Right lung (tissue), 5 donors: ENCODE data around the gene APBA2. TPM values are rescaled to one million over a fixed set of nuclear protein-coding genes. Genes with fewer than 3 reads are reported as not detected.
"Not testable (repeated sequence)": the region's sequence is repeated elsewhere in the genome, so short reads cannot be mapped to it uniquely, and the experiment has no call there.

Source experiments
- DNase-seq, 2 donors: peaks; one replicate each; pipeline ENCODE4 v3.0.0-alpha.2; 2013
- polyA plus RNA-seq, 5 donors: library from polyadenylated mRNA; unstranded; fragments of 120-200 nt; gene quantifications; one replicate each; pipeline versions ENCODE4 v1.2.1 to v1.2.3, GENCODE V29; 2013; ENCODE audit warnings: inconsistent platforms in 1 of 5, low replicate concordance in 1 of 5; ENCODE audit not compliant: insufficient read length in 5 of 5, insufficient read depth in 1 of 5

APBA2 gene
- polyA plus RNA-seq, 5 donors, result 8.5 to 14.6 (median 11.5) TPM

DNA sequence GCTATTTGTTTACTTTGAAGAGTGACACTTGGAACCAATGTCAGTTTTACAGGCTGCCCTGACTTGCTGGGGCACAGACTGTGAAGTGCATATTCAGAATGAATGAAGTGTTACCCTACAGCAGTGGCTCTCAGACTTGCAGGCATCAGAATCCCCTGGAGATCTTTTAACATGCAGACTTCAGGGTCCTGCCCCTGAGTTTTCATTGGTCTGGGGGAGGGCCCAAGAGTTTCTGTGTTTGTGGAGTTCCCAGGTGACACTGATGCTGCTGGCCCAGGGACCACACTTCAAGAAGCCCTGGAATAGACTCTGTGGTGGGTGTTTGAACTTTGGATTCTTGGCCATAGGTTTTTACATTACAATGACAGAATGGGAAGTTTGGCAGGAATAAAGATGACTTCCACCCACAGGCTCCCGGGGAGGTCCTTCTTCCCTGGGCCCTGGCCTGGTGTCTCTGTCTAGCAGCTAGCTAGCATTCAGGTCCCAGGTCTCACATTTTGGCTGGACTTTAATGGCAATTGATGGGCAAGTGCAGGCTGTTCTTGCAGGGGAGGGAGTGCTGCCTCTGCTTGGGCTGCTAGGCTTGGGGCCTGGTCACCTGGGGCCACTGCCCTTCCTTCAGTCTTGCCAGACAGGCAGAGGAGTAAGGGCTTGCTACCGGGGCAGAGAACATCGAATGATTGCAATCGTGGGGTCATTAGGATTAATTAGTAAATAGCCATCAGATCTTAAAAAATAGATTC is 149.0 kb downstream of the APBA2 start:
- no peak for DNase-seq

GRCh38 chr15:29035336-29036285 is 149.8 kb downstream of the APBA2 start:
- DNase-seq, result no peak

DNA sequence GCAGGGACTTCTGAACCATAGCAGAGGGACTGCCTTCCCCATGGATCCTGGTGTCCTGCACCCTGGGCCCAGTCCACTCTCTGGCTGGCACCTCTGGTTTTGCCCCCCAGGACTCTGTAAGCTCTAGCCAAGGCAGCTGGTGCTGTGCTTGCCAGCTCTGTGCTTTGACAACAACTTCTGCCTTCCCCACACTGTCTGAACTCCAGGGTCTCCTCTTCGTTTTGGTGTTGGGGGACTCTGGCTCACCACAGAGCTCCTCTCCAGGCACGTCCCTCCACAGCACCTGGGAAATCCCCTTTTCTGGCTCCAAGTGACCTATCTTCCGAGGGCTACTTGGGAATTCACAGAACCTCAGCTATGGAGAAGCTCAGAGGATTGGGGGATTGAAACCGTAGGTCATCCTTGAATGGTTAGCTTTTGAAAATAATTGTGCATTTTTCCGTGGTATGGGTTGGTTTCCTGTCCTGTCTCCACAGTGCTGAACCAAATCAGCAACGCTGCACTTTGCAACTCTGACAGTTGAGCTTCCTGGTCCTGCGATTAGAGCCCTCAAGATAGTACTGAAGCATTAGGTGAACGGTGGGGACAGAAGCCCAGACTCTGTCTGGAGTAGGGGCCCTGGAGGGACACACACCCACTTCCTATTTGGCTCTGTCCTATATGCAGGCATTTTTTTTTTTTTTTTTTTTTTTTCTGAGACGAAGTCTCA is 152.4 kb downstream of the APBA2 start:
- no peak for DNase-seq

- DNase-seq, result no peak
Measured at GRCh38 chr15:29039466-29040369, 153.9 kb downstream of the APBA2 start.

- peak; percentile 6 to 13 for DNase-seq
Measured at GRCh38 chr15:29040370-29040751, 154.6 kb downstream of the APBA2 start.

GRCh38 chr15:29043736-29044502 is 158.1 kb downstream of the APBA2 start:
- no peak for DNase-seq

DNA sequence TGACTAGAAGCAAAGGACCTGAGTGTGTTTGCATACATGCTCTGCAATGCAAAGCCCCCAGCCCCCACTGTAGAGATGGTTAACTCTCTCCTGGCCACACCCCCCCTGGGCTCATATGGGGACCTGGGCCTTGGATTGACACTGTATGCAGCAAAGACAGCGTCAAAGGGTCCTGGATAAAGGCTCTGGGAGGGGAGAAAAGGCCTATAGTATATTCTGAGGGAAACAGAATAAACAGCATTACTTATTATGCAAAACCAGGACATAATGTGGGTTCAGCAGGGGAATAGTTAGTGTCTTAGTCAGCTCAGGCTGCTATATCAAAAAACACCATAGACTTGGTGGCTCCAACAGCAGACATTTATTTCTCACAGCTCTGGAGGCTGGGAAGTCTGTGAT is 158.7 kb downstream of the APBA2 start:
- no peak for DNase-seq

DNA sequence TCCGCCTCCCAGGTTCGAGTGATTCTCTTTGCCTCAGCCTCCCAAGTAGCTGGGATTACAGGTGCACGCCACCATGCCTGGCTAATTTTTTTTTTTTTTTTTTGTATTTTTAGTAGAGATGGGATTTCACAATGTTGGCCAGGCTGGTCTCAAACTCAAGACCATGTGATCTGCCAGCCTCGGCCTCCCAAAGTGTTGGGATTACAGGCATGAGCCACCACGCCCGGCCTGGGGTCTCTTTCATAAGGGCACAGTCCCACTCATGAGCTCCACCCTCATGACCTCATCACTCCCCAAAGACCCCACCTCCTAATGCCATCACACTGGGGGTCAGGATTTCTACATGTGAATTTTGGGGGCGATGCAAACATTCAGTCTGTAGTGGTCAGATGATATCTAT is 159.4 kb downstream of the APBA2 start:
- DNase-seq, result not testable (repeated sequence)

DNA sequence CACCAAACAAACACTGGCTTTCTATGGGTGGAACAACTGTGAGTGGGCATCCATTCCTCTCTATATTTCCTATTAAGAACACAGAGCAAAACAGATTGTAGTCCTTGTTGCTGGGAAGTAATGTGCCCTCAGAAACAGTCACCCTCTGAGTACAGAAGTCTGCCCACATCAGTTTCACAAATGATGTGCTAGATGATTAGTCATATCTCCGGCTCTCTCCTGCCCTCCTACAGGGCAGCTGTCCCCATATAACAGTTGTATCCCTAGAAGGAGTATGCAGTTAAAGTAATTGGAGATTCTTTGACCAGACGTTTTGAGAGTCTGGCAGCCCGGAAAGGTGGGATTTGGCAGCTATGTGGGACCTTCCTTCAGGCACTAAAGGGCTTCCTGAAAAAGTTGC is 159.9 kb downstream of the APBA2 start:
- DNase-seq, result no peak

- no peak for DNase-seq
Measured at GRCh38 chr15:29046281-29046810, 160.6 kb downstream of the APBA2 start.

DNA sequence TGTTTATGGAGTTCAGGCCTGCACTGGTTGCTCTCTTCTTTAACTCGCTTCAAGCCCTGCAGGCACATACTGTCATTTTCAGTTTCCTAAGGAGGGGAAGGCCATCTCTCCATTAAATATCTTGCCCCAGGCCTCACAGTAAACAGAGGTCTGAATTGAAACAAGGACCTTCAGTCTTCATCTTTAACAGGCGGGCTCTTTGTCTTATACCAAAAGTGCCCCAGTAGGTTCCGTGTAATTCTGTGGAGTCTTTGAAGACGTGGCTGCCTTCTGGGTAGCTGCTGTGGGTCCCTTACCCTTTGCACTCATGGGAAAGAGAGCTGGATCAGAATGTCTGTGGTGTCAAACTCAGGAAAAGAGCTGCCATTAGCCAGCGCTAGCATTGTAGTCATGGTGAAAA is 161.2 kb downstream of the APBA2 start:
- no peak for DNase-seq

DNA sequence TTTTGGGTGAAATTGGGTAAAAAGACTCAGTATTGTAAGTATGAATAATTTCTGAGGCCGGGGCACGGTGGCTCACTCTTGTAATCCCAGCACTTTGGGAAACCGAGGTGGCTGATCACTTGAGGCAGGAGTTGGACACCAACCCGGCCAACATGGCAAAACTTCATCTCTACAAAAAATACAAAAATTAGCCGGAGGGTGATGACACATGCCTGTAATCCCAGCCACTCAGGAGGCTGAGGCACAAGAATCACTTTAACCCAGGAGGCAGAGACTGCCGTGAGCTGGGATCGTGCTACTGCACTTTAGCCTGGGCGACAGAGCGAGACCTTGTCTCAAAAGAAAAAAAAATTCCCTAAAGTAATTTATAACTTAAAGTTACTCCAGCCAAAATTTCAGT is 162.2 kb downstream of the APBA2 start:
- DNase-seq, result no peak

- no peak for DNase-seq
Measured at GRCh38 chr15:29050870-29051269, 165.1 kb downstream of the APBA2 start.

GRCh38 chr15:29051422-29051821 is 165.6 kb downstream of the APBA2 start:
- no peak for DNase-seq

DNA sequence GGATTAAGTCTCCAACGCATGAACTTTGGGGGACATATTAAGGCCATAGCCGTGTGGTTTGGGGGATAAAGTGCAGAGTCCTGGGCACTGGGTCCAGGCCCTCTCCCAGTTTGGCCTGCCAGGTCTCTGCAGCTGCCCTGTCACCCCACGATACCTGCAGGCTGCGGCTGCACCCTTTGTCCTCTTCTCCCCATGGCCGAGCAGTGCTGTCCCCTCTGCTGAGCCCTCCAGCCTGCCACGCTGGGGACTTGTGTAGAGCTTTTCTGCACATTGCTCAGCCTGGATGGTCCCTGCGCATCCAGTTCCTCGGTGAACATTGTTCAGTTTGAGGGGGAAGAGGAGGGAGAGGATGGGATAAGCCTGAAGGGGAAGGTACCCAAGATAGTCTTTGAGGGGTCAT is 167.2 kb downstream of the APBA2 start:
- no peak for DNase-seq

GRCh38 chr15:29053661-29054131 is 167.9 kb downstream of the APBA2 start:
- no peak for DNase-seq

DNA sequence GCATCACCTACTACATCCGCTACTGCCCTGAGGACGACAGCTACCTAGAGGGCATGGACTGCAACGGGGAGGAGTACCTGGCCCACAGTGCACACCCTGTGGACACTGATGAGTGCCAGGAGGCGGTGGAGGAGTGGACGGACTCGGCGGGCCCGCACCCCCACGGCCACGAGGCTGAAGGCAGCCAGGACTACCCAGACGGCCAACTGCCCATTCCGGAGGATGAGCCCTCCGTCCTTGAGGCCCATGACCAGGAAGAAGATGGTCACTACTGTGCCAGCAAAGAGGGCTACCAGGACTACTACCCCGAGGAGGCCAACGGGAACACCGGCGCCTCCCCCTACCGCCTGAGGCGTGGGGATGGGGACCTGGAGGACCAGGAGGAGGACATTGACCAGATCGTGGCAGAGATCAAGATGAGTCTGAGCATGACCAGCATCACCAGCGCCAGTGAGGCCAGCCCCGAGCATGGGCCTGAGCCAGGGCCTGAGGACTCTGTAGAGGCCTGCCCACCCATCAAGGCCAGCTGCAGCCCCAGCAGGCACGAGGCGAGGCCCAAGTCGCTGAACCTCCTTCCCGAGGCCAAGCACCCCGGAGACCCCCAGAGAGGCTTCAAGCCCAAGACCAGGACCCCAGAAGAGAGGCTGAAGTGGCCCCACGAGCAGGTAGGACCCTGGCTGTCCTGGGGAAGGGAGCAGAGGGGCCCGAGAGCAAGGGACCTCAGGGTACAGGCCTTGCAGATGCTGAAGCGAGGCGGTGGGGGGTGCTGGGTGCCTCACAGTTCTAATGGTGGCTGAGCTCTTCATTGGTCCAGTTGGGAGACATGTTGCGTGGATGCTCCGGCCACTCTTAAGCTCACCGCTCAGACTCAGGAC is 168.6 kb downstream of the APBA2 start:
- no peak for DNase-seq

GRCh38 chr15:29055876-29056275 is 170.1 kb downstream of the APBA2 start:
- no peak for DNase-seq

GRCh38 chr15:29056839-29057450 is 171.2 kb downstream of the APBA2 start:
- DNase-seq, result no peak
